ENCODE results near the gene NR1H3. TPM values are rescaled to one million over a fixed set of nuclear protein-coding genes. Genes with fewer than 3 reads are reported as not detected.

Gene NR1H3
- polyA plus RNA-seq, 3 donors = 39.1 to 52.3 (median 47.5) TPM

DNA sequence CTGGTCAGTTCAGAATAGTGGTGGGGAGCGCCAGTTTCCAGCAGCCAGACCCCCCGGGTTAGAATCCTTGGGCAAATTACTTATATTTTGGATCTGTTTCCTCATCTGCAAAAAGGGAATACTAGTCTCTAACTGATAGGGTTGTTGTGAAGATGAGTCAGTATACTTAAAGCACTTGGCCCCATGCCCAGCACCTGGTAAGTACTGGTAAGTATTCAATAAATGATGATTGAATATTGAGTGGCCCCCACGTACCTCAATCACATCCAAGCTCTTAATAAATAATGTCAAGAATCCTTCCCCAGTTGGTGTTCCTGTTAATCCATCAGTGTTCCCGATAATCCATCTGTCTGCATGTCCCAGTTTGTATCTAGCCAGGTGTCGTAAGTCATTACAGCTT lies 21.3 kb upstream of the NR1H3 start:
- DNase-seq (ENCODE audit: extremely low read depth in 1 of 11, low read depth in 9 of 11, low spot score in 4 of 11) = no peak

DNA sequence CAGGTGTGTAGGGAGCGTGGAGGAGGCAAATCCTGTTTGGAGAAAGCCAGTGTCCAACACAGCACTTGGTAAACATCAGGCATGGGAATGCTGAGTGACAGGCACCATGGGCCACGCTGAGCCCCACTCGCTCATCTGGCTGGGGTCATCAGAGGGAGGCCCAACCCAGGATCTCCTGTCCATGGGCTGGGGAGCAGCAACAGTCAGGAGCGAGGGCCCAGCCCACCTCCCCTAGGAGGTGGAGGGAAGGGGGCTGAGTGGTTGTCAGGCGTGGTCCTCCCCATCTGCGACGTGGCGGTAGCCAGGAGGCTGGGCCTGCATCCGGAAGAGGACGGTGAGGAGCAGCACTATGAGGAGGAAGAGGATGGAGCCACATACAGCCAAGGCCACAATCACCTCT lies 17.9 kb upstream of the NR1H3 start:
- no peak for DNase-seq (ENCODE audit: extremely low read depth in 1 of 11, low read depth in 9 of 11, low spot score in 4 of 11)

- DNase-seq (ENCODE audit: extremely low read depth in 1 of 11, low read depth in 9 of 11, low spot score in 4 of 11) = no peak
These were observed 15.9 kb upstream of the NR1H3 start for GRCh38 chr11:47241841-47242301.

- DNase-seq (ENCODE audit: extremely low read depth in 1 of 11, low read depth in 9 of 11, low spot score in 4 of 11) = no peak
These were observed 15.1 kb upstream of the NR1H3 start for GRCh38 chr11:47242596-47243192.

GRCh38 chr11:47243454-47243853 lies 14.3 kb upstream of the NR1H3 start:
- DNase-seq (ENCODE audit: extremely low read depth in 1 of 11, low read depth in 9 of 11, low spot score in 4 of 11) = no peak

- no peak for DNase-seq (ENCODE audit: extremely low read depth in 1 of 11, low read depth in 9 of 11, low spot score in 4 of 11)
These were observed 13.1 kb upstream of the NR1H3 start for GRCh38 chr11:47244448-47245350.

GRCh38 chr11:47245611-47246357 lies 12.0 kb upstream of the NR1H3 start:
- no peak for DNase-seq (ENCODE audit: extremely low read depth in 1 of 11, low read depth in 9 of 11, low spot score in 4 of 11)

- no peak for DNase-seq (ENCODE audit: extremely low read depth in 1 of 11, low read depth in 9 of 11, low spot score in 4 of 11)
These were observed 10.3 kb upstream of the NR1H3 start for GRCh38 chr11:47247502-47247901.

GRCh38 chr11:47248304-47248663 lies 9.5 kb upstream of the NR1H3 start:
- DNase-seq (ENCODE audit: extremely low read depth in 1 of 11, low read depth in 9 of 11, low spot score in 4 of 11) = peak in 1 of 11 donors; percentile 54

DNA sequence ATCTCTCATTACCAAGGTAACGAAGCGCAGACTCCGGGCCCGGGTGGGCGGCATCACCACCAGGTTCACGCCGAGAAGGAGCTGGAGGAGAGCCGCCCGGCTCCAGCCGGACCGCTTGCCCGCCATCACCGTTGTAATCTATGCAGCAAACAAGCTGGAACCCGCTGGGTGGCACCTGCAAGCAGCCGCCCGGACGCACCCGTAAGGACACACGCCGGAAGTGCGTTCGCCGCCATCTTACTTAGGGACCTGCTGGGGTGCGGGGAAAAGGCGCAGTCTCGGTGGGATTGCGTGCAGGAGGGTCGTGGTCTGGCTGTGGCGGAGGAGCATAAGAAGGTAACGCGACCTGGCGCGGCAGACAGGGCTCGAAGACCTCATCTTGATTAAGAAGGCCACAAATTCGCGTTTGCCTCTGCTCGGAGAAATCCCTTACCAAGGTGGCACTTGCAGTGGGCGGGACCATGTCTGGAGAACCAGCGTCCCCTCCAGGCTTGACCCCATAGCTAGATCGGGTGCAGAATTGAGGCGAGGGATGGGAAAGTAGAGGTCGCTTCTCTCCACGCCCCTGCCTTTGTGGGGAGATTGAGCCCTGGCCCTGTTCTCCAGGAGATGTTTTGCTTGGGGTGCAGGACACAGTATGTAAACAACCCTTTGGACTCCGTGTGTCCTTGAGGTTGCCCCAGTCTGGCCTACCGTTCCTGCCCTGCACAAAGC lies 9.0 kb upstream of the NR1H3 start, which contains the start of gene ACP2:
ACP2 (minus strand) TSS at position 151 of the 714 bp plus-strand sequence; CDS start at position 126, 25 bp downstream.
- DNase-seq (ENCODE audit: extremely low read depth in 1 of 11, low read depth in 9 of 11, low spot score in 4 of 11) = peak; percentile 78 to 91 (median 84)

GRCh38 chr11:47249378-47249715 lies 8.4 kb upstream of the NR1H3 start:
- no peak for DNase-seq (ENCODE audit: extremely low read depth in 1 of 11, low read depth in 9 of 11, low spot score in 4 of 11)

GRCh38 chr11:47251751-47252150 lies 6.0 kb upstream of the NR1H3 start:
- DNase-seq (ENCODE audit: extremely low read depth in 1 of 11, low read depth in 9 of 11, low spot score in 4 of 11) = no peak

- DNase-seq (ENCODE audit: extremely low read depth in 1 of 11, low read depth in 9 of 11, low spot score in 4 of 11) = no peak
These were observed 4.1 kb upstream of the NR1H3 start for GRCh38 chr11:47253660-47254059.

DNA sequence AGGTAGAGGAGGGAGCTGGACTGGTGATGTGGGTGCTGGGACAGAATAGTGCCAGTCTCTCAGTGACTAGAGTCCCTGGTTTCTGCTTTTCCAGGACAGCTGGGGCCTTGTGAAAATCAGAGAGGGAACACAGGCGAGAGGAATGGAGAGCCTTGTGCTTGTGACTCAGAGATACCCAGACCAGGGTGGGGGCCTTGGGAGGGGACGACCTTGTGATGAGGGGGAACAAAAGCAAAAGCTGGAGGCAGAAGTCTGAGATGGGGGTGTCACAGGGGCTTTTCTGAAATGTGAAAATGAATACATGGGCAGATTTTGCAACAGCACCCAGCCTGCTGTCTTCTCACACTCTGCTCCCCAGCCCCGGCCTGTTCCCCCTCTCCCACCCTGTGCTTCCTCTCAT lies 3.4 kb upstream of the NR1H3 start:
- DNase-seq (ENCODE audit: extremely low read depth in 1 of 11, low read depth in 9 of 11, low spot score in 4 of 11) = no peak

DNA sequence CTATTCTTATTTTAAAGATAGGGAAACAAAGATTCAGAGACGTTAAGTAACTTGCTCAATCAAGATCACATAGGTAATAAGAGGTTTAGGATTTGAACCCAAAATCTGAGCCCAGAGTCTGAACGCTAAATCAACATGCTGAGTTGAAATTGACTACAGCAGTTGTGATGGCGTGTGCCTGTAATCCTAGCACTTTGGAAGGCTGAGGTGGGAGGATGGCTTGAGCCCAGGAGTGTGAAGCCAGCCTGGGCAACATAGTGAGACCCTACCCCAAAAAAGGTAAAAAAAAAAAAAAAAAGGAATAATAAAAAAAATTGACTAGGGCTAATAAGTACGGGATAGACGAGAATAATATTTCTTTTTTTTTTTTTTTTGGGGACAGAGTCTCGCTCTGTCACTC lies 1.4 kb upstream of the NR1H3 start:
- no peak for DNase-seq (ENCODE audit: extremely low read depth in 1 of 11, low read depth in 9 of 11, low spot score in 4 of 11)

DNA sequence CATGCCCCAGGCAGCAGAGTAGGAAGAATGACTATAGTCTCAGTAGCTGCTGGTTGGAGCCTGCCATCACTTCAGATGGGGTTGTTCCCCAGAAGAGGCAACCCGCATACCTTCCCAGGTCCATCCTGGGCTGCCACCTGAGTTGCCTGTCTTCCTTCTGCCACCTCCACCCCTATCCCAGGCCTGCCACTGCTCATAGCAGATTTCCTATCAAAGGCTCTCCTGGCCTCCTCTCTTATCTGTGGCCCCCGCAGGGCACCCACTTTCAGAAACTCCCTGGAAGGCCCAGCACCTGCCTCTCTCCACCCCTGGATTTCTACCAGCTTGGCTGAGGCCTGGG lies 649 bp upstream of the NR1H3 start:
- no peak for DNase-seq (ENCODE audit: extremely low read depth in 1 of 11, low read depth in 9 of 11, low spot score in 4 of 11)

DNA sequence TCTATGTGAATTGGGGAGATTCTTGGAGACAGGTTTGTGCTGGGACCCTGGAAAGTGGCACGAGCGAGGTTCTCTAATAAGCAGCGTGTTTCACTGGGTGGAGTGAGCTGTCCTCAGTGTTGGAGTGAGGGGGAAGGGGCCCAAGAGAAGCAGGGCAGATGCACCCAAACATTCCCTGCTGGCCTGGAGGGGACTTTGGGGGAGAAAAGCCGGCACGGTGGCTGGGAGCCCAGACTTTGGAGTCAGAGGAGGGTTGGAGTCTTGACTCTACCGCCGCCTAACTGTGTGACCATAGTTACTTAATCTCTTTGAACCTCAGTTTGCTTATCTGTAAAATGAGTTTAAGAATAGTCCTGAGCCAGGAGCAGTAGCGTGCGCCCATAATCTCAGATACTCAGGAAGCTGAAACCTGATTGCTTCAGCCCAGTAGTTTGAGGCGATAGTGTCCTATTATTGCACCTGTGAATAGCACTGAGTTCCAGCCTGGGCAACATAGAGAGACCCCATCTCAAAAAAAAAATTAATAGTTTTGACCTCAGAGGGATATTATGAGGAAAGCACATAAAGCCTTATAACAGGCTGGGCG lies 614 bp downstream of the NR1H3 start:
- no peak for DNase-seq (ENCODE audit: extremely low read depth in 1 of 11, low read depth in 9 of 11, low spot score in 4 of 11)

- no peak for DNase-seq (ENCODE audit: extremely low read depth in 1 of 11, low read depth in 9 of 11, low spot score in 4 of 11)
These were observed 1.6 kb downstream of the NR1H3 start for GRCh38 chr11:47259232-47259977.
